Measurements from ENCODE around the gene HARS1. TPM values are rescaled to one million over a fixed set of nuclear protein-coding genes. Genes with fewer than 3 reads are reported as not detected.
A peak's percentile ranks its signal among the peaks of the same experiment; 100 is the strongest.
"Not testable (repeated sequence)": the region's sequence is repeated elsewhere in the genome, so short reads cannot be mapped to it uniquely, and the experiment has no call there.

The HARS1 gene, protein sequence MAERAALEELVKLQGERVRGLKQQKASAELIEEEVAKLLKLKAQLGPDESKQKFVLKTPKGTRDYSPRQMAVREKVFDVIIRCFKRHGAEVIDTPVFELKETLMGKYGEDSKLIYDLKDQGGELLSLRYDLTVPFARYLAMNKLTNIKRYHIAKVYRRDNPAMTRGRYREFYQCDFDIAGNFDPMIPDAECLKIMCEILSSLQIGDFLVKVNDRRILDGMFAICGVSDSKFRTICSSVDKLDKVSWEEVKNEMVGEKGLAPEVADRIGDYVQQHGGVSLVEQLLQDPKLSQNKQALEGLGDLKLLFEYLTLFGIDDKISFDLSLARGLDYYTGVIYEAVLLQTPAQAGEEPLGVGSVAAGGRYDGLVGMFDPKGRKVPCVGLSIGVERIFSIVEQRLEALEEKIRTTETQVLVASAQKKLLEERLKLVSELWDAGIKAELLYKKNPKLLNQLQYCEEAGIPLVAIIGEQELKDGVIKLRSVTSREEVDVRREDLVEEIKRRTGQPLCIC
- total RNA-seq: 10 to 100 TPM; 48.6 to 49.3 TPM
- 10 to 100 TPM; 35.1 to 74.6 TPM for polyA plus RNA-seq
- long read RNA-seq, donor 1, transcript HARS-204 (12 exons, 1,789 nt): minor isoform, 14 of 419 reads
- long read RNA-seq, donor 1, transcript HARS-215 (13 exons, 1,945 nt): major isoform, 349 of 419 reads
- long read RNA-seq, donor 1, partial matches to known transcripts: 15 of 419 reads
- long read RNA-seq, donor 1, other reads (novel, unspliced or antisense): 28 of 419 reads
- long read RNA-seq, donor 2, transcript HARS-215 (13 exons, 1,945 nt): major isoform, 19 of 31 reads
- long read RNA-seq, donor 2, partial matches to known transcripts: 5 of 31 reads
- long read RNA-seq, donor 2, other reads (novel, unspliced or antisense): 5 of 31 reads

DNA sequence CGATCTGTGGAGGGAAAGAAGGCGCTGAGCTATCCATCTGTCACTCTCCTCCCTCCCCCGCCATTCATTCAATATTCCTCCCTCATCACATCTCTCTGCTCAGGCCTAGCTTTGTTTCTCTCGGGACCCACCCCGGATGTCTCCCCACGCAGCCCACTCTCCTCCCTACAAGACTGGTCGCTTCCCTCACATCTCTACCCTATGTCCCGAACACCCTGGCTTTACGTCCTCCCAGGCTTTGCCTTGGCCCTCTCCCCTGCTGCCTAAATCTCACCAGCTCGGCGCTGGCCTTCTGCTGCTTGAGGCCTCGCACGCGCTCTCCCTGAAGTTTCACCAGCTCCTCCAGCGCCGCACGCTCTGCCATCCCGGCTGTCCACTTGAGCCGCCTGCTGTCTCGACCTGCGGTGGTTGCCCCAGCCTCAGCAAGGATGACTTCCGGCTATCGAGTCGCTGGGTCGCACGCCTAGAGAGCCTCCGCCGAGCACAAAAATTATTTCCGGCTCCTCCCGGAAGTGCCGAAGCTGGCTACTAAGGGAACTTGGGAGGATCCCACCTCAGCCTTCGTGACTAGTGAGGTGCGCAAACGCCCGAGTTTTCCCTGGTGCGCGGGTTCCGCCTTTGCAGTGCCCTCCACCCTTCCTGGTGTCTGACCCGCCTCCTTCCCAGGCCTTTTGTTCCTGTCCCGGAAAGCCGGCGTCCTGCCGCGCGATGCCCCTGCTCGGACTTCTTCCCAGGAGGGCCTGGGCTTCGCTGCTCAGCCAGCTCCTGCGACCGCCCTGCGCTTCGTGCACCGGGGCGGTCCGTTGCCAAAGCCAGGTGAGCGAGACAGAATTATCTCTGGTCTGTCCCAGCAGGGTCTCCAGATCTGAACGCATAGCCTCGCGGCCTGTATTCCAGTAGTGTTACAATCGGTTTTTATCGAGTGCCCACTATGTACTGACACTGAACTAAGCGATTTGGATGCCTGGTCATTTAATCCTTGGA is at the start of gene HARS1, which contains the start of gene HARS2:
Gene HARS1, minus strand, starts transcription at position 430 of the 984 bp plus-strand sequence. Its CDS starts 66 bp downstream, at position 364.
Gene HARS2, plus strand, starts transcription at position 515 of the 984 bp plus-strand sequence. Its CDS starts 194 bp downstream, at position 709.
- peak; percentile 97 for ATAC-seq (ENCODE audit: low FRiP score)

DNA sequence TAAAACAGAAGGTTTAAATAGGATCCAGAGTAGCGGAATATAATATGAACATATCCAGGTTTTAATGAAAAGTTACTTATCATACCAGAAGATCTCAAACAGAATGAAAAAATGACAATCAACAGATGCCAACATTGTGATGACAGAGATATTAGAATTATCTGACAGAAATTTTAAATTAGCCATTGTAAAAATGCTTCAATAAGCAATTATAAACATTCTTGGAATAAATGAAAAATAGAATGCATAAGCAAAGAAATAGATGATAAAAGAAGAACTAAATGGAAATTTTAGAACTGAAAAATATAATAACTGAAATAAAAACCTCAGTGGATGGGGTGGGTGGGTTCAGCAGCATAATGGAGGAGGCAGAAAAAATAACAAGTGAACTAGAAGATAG is 46.3 kb upstream of the HARS1 start:
- 76 to 80% methylated on average over 1 of the region's 1 CpG for WGBS, 2 donors
- no peaks in the 10 kb centered on the region for H3K36me3 ChIP-seq (ENCODE audit: control insufficient read depth in 1 of 2, insufficient read depth in 2 of 2, low read length in 1 of 2)
- DNase-seq: no peak
- no peaks in the 10 kb centered on the region for H3K4me1 ChIP-seq (ENCODE audit: control insufficient read depth in 1 of 2, insufficient read depth in 2 of 2, low read length in 2 of 2)
- intact Hi-C loops (cut with DNase I): loop anchor here in 1 of 2 donors (10.0 kb wide), 1 partner anchor 363 kb away; no protein-coding TSS in a partner anchor
- no peak overlapping the region for H3K27ac ChIP-seq (ENCODE audit: low read depth in 1 of 2, low read length in 2 of 2)
- no peak overlapping the region for H3K4me3 ChIP-seq (ENCODE audit: low read length in 2 of 2)
- no peak for ATAC-seq (ENCODE audit: low FRiP score)
- no peaks in the 10 kb centered on the region for H3K27me3 ChIP-seq (ENCODE audit: control insufficient read depth in 1 of 2, insufficient read depth in 2 of 2, low read length in 1 of 2)
- peaks cover 5% of the 10 kb centered on the region for H3K9me3 ChIP-seq (ENCODE audit: control insufficient read depth, low read length)

More for the DNA sequence above, at the start of gene HARS1, which contains the start of gene HARS2:
- peak; percentile 94 to 95 for DNase-seq
- peaks cover 0 to 7% of the 10 kb centered on the region in 2 donors for H3K36me3 ChIP-seq (ENCODE audit: control insufficient read depth in 1 of 2, insufficient read depth in 2 of 2, low read length in 1 of 2)
- H3K4me1 ChIP-seq (ENCODE audit: control insufficient read depth in 1 of 2, insufficient read depth in 2 of 2, low read length in 2 of 2): peaks cover 0 to 3% of the 10 kb centered on the region in 2 donors
- H3K9me3 ChIP-seq (ENCODE audit: control insufficient read depth, low read length): no peaks in the 10 kb centered on the region
- H3K4me3 ChIP-seq (ENCODE audit: low read length in 2 of 2): peak within 1 kb of the TSS; percentile 59 to 93
- no peaks in the 10 kb centered on the region for H3K27me3 ChIP-seq (ENCODE audit: control insufficient read depth in 1 of 2, insufficient read depth in 2 of 2, low read length in 1 of 2)
- peak within 1 kb of the TSS in 1 of 2 donors; percentile 82 for H3K27ac ChIP-seq (ENCODE audit: low read depth in 1 of 2, low read length in 2 of 2)
- WGBS, 2 donors: 0% methylated on average over 58 to 61 of the region's 61 CpGs
- intact Hi-C loops (cut with DNase I): loop anchor here (1.0 to 5.0 kb wide), 3 partner anchors 8 to 44 kb away; partner anchors contain the start of genes IK (in 1 of the 2) and NDUFA2 (in 1 of the 2)

DNA sequence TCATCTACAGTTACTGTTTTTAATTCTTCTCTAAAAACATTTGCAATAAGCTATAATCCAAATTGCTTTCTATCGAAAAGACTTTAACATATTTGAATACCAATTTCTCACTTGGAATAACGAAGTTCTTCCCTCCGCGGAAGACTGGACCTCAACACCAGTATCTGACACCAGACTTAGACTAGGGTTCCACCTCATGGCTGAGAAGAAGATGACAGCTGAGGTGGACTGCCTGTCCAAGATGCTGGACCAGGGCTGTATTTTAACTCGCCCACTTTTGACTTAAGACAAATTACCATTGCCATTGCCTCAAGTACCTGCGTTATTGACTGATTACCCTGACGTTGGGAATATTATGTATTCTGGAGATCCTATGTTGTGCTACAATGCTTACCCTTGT is 43.2 kb upstream of the HARS1 start:
- peaks cover 2% of the 10 kb centered on the region for H3K9me3 ChIP-seq (ENCODE audit: control insufficient read depth, low read length)
- no peaks in the 10 kb centered on the region for H3K27me3 ChIP-seq (ENCODE audit: control insufficient read depth in 1 of 2, insufficient read depth in 2 of 2, low read length in 1 of 2)
- no peak overlapping the region for H3K4me3 ChIP-seq (ENCODE audit: low read length in 2 of 2)
- H3K4me1 ChIP-seq (ENCODE audit: control insufficient read depth in 1 of 2, insufficient read depth in 2 of 2, low read length in 2 of 2): no peaks in the 10 kb centered on the region
- intact Hi-C loops (cut with DNase I): loop anchor here (5.0 to 10.0 kb wide), 2 partner anchors 360 to 362 kb away; no protein-coding TSS in a partner anchor
- ATAC-seq (ENCODE audit: low FRiP score): no peak
- H3K36me3 ChIP-seq (ENCODE audit: control insufficient read depth in 1 of 2, insufficient read depth in 2 of 2, low read length in 1 of 2): no peaks in the 10 kb centered on the region
- H3K27ac ChIP-seq (ENCODE audit: low read depth in 1 of 2, low read length in 2 of 2): no peak overlapping the region
- DNase-seq: no peak
- WGBS, 2 donors: 56% methylated on average over 7 of the region's 7 CpGs

- H3K27me3 ChIP-seq (ENCODE audit: control insufficient read depth in 1 of 2, insufficient read depth in 2 of 2, low read length in 1 of 2): no peaks in the 10 kb centered on the region
- intact Hi-C loops (cut with DNase I): loop anchor here (5.0 to 10.0 kb wide), 2 partner anchors 358 to 361 kb away; no protein-coding TSS in a partner anchor
- H3K36me3 ChIP-seq (ENCODE audit: control insufficient read depth in 1 of 2, insufficient read depth in 2 of 2, low read length in 1 of 2): no peaks in the 10 kb centered on the region
- ATAC-seq (ENCODE audit: low FRiP score) (no peak), DNase-seq (no peak)
- H3K9me3 ChIP-seq (ENCODE audit: control insufficient read depth, low read length): no peaks in the 10 kb centered on the region
- 60 to 67% methylated on average over 4 of the region's 4 CpGs for WGBS, 2 donors
- no peak overlapping the region for H3K27ac ChIP-seq (ENCODE audit: low read depth in 1 of 2, low read length in 2 of 2)
- no peaks in the 10 kb centered on the region for H3K4me1 ChIP-seq (ENCODE audit: control insufficient read depth in 1 of 2, insufficient read depth in 2 of 2, low read length in 2 of 2)
- H3K4me3 ChIP-seq (ENCODE audit: low read length in 2 of 2): no peak overlapping the region
Measured at GRCh38 chr5:140733098-140733497, 41.9 kb upstream of the HARS1 start.

GRCh38 chr5:140725799-140726471 is 34.8 kb upstream of the HARS1 start:
- H3K27me3 ChIP-seq (ENCODE audit: control insufficient read depth in 1 of 2, insufficient read depth in 2 of 2, low read length in 1 of 2): no peaks in the 10 kb centered on the region
- ATAC-seq (ENCODE audit: low FRiP score) (peak; percentile 59), DNase-seq (peak; percentile 51 to 77)
- H3K27ac ChIP-seq (ENCODE audit: low read depth in 1 of 2, low read length in 2 of 2): no peak overlapping the region
- H3K9me3 ChIP-seq (ENCODE audit: control insufficient read depth, low read length): no peaks in the 10 kb centered on the region
- H3K4me3 ChIP-seq (ENCODE audit: low read length in 2 of 2): no peak overlapping the region
- peaks cover 0 to 2% of the 10 kb centered on the region in 2 donors for H3K4me1 ChIP-seq (ENCODE audit: control insufficient read depth in 1 of 2, insufficient read depth in 2 of 2, low read length in 2 of 2)
- intact Hi-C loops (cut with DNase I): no loop called here
- 9% methylated on average over 23 of the region's 23 CpGs for WGBS, 2 donors
- no peaks in the 10 kb centered on the region for H3K36me3 ChIP-seq (ENCODE audit: control insufficient read depth in 1 of 2, insufficient read depth in 2 of 2, low read length in 1 of 2)

DNA sequence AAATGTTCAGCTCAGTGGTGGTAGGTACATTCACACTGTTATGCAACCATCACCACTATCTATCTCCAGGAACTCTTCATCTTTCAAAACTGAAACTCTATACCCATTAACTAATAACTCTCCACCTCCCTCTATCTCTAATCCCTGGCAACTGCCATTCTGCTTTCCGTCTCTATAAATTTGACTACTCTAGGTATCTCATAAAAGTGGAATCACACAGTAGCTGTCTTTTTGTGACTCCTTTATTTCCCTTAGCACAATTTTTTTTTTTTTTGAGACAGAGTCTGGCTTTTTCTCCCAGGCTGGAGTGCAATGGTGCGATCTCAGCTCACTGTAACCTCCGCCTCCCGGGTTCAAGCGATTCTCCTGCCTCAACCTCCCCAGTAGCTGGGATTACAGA is 30.2 kb upstream of the HARS1 start:
- intact Hi-C loops (cut with DNase I): not testable (repeated sequence)
- 80 to 83% methylated on average over 5 of the region's 5 CpGs for WGBS, 2 donors

DNA sequence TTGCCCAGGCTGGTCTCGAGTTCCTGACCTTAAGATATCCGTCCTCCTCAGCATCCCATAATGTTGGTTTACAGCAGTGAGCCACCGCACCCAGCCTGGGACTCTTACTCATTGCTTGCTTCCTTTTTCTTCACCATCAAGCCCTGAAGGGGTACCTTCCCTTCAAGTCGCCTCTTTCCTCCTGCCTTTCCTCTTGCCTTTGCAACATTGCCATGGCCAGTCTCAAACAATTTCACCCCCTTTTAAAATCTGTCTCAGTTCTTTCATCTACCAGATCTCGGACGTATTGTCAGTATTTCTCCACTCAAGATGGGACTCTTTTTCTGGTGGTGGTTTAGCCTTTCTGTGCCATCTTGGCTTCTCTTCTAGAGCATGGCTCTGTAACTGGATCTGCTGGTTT is 29.6 kb upstream of the HARS1 start:
- ATAC-seq (ENCODE audit: low FRiP score); H3K27ac ChIP-seq (ENCODE audit: low read depth in 1 of 2, low read length in 2 of 2); H3K36me3 ChIP-seq (ENCODE audit: control insufficient read depth in 1 of 2, insufficient read depth in 2 of 2, low read length in 1 of 2); H3K4me3 ChIP-seq (ENCODE audit: low read length in 2 of 2); H3K27me3 ChIP-seq (ENCODE audit: control insufficient read depth in 1 of 2, insufficient read depth in 2 of 2, low read length in 1 of 2); H3K9me3 ChIP-seq (ENCODE audit: control insufficient read depth, low read length); H3K4me1 ChIP-seq (ENCODE audit: control insufficient read depth in 1 of 2, insufficient read depth in 2 of 2, low read length in 2 of 2); DNase-seq; intact Hi-C loops (cut with DNase I): not testable (repeated sequence)
- WGBS, 2 donors: 55 to 59% methylated on average over 6 of the region's 6 CpGs

More for the DNA sequence above, 30.2 kb upstream of the HARS1 start:
- not testable (repeated sequence) for DNase-seq; H3K27ac ChIP-seq (ENCODE audit: low read depth in 1 of 2, low read length in 2 of 2); H3K9me3 ChIP-seq (ENCODE audit: control insufficient read depth, low read length); H3K4me1 ChIP-seq (ENCODE audit: control insufficient read depth in 1 of 2, insufficient read depth in 2 of 2, low read length in 2 of 2); H3K36me3 ChIP-seq (ENCODE audit: control insufficient read depth in 1 of 2, insufficient read depth in 2 of 2, low read length in 1 of 2); H3K4me3 ChIP-seq (ENCODE audit: low read length in 2 of 2); ATAC-seq (ENCODE audit: low FRiP score); H3K27me3 ChIP-seq (ENCODE audit: control insufficient read depth in 1 of 2, insufficient read depth in 2 of 2, low read length in 1 of 2)

All from aorta (tissue), 5 donors.